ENCODE results near the gene GALNT10.

GALNT10 gene

DNA sequence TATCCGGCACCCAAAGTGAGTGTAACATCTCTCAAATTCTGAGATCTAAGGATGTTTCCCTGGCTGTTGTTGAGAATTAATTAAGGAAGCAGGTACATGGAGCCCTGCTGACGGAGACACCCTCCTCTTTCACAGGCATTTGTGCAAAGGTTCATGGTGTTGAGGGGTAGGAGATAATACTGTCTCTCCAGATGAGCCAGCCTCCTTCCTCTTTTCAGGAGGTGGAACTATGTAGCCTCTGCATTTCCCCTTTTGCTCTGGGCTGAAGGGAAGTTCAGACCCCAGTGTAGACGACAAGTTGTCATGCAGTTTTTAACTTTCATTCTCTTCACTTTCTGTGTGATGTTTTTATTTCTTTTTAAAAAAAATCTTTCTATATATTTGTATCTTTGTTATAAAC is 107.5 kb downstream of the GALNT10 start:
- DNase-seq (ENCODE audit: low read depth): no peak

DNA sequence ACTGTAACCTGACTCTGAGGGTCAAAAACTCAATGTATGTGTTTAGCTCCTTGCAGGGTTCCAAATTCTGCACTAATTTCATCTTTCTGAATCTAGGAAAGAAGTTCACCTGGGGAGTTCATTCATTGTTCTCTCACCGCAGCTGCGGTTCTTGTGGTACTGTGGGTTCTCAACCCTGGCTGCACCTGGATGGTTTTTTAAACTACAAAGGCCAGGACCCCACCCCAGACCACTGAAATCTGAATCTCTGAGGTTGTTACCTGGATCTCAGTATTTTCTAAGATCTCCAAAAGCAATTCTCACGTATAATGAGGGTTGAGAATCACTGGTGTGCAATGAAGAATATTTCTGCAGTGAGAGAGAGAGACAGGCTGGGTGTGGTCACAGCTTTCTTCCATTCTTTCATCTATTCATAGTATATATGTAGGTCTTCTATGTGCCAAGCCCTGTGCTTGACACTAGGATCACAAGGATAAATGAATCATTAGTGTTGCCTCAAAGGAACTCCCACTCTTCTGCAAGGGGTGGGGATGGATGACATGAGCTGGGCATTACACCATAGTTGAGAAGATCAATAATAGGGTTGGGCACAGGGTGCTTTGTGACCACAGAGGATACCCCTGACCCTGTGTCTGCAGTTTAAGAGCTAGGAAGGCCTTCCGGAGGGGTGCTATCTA is 109.8 kb downstream of the GALNT10 start:
- no peak for DNase-seq (ENCODE audit: low read depth)

GRCh38 chr5:154301726-154302125 is 111.2 kb downstream of the GALNT10 start:
- DNase-seq (ENCODE audit: low read depth): no peak

- DNase-seq (ENCODE audit: low read depth): no peak
Observed at GRCh38 chr5:154302161-154302560, 111.6 kb downstream of the GALNT10 start.

- no peak for DNase-seq (ENCODE audit: low read depth)
Observed at GRCh38 chr5:154303133-154303532, 112.6 kb downstream of the GALNT10 start.

- DNase-seq (ENCODE audit: low read depth): no peak
Observed at GRCh38 chr5:154308443-154309370, 118.2 kb downstream of the GALNT10 start.

- no peak for DNase-seq (ENCODE audit: low read depth)
Observed at GRCh38 chr5:154309371-154309745, 118.8 kb downstream of the GALNT10 start.

DNA sequence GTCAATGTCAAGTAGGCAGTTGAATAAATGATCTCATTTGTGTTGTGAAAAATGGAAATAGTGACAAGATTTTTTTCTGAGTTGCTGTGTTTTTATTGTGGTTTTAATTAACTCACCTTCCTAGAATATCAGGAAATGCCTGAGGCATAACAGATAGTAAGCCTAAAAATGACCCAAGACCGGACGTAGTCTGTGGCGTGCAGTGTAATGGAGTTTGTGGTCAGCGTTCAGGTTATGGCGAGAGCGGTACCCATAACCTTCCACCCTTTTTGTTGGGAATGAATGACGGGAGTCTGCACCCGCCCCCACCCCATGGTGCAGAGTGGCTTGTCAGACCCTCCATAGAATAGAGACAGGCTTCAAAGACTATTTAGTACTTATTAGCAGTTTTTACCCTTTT is 119.3 kb downstream of the GALNT10 start:
- DNase-seq (ENCODE audit: low read depth): no peak

- DNase-seq (ENCODE audit: low read depth): no peak
Observed at GRCh38 chr5:154311362-154311761, 120.8 kb downstream of the GALNT10 start.

DNA sequence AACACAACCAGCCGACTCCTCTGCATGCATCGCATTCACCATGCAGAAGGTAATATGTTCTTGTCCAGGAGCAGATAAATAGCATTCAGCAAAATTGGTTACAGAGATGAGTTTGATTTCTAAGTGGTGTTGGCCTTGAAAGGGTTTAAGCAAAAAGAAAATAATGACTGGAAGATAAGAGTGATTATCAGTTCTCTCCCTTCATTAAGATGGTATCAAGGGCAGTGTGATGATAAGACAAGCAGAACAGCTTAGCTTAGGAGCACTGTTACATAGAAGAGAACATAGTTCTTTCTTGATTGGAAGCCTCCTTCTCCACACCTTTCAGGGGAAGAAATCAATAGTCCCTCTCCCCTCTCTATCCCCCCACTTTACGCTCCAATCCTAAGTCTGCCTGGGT is 121.5 kb downstream of the GALNT10 start:
- DNase-seq (ENCODE audit: low read depth): no peak

- no peak for DNase-seq (ENCODE audit: low read depth)
Observed at GRCh38 chr5:154312576-154312975, 122.0 kb downstream of the GALNT10 start.

GRCh38 chr5:154313360-154314017 is 123.0 kb downstream of the GALNT10 start:
- no peak for DNase-seq (ENCODE audit: low read depth)

- no peak for DNase-seq (ENCODE audit: low read depth)
Observed at GRCh38 chr5:154315196-154315595, 124.7 kb downstream of the GALNT10 start.

GRCh38 chr5:154315756-154316155 is 125.2 kb downstream of the GALNT10 start:
- DNase-seq (ENCODE audit: low read depth): no peak

- DNase-seq (ENCODE audit: low read depth): no peak
Observed at GRCh38 chr5:154316223-154316935, 125.8 kb downstream of the GALNT10 start.

GRCh38 chr5:154317916-154318315 is 127.4 kb downstream of the GALNT10 start:
- no peak for DNase-seq (ENCODE audit: low read depth)

GRCh38 chr5:154318691-154319090 is 128.2 kb downstream of the GALNT10 start:
- no peak for DNase-seq (ENCODE audit: low read depth)

DNA sequence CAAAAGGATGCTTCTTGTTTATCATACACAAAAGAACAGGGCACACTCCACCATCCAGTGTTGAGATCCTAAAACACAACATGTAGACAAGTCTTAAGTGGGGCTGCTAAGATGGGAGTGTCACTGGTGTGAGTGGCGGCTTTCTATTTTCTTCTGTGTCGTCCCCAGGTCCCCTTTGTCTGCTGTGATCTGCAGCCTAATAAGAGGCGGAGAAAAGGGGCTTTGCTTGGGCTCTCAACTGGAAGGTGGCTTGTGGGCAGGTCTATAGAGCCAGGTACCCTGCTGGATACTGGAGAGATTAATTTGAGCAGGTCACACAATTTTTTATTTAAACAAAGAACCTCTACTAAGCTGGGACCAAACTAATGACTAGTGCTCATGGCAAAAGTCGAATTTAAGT is 129.2 kb downstream of the GALNT10 start:
- DNase-seq (ENCODE audit: low read depth): no peak

DNA sequence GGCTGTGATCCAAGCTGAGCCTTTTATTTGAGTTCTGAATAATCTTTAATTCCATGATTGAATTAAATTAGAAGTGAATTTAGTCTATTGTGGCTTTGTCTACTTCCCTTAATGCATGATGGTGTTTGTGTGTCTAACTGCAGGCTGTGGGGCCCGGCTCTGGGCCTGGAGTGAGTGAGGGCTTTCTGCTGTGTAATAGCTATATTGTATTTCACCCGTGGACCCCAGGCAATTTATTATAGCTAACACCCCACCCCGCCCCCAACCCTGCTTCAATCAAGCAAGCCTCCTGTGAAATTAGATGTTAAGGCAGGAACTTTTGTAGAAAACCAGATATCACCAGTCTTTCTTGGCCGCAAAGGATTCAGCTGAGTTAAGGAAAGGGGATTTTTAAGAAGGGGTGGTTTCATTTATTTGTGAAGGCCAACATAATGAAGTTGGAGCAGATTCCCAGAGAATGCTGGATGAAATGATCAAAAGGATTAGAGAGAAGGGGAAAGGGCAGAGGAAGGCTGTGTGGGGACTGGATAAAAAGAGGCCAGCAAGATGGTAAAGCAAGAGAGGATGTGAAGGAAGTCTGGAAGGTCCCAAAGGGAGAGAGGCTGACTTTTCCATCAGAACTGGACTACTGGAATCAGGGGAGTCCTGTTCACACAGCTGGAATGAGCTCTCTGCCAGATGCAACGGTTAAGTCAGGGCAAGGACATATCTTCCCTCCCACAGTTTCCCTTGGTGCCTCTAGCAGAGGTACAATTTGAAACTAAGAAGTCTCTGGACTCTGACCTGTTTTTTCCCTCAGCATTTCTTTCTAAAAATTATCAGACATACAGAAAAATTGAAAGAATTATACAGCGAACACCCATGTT is 129.9 kb downstream of the GALNT10 start:
- no peak for DNase-seq (ENCODE audit: low read depth)

DNA sequence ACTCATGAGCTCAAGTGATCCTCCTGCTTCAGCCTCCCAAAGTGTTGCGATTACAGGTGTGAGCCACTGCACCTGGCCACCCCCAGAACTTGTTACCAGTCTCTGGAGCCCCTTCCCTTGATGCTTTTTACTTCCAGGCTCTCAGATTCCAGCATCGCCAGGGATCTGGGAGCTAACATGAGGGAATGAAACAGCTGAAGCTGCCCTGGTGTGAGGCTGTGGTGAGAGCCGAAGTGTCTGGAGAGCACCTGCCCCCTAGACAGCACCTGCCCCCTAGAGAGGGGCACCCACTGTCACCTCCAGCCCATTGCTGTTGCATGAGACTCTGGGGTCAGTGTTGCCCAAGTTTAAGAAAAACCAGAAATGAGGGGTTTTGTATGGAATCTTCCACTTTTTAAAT is 131.0 kb downstream of the GALNT10 start:
- no peak for DNase-seq (ENCODE audit: low read depth)

DNA sequence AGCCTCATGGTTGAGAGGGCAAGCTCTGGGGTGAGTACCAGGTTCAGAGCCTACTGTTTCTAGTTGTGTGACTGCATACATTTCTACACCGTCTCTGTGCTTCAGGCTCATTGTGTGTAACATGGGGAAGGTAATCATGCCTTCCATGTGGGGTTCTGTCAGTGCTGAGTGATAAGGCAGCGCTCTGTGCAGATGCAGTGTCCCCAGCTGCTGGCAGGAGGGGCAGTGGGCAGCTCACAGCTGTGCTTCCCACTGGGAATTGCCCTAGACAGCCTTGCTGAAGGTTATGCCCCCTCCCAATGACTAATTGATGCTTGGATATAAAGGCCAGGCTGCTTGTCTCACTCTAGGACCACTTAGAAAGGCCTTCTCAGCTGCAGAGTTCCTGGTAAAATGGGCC is 133.5 kb downstream of the GALNT10 start:
- DNase-seq (ENCODE audit: low read depth): no peak

All from fibroblast of the conjunctiva (primary cell).